ENCODE results near the gene TNIK. TPM values are rescaled to one million over a fixed set of nuclear protein-coding genes. Genes with fewer than 3 reads are reported as not detected.
A peak's percentile ranks its signal among the peaks of the same experiment; 100 is the strongest.
"Not testable (repeated sequence)": the region's sequence is repeated elsewhere in the genome, so short reads cannot be mapped to it uniquely, and the experiment has no call there.

TNIK gene
- total RNA-seq, 1 experiment from 2014 or later = 8.7 TPM

DNA sequence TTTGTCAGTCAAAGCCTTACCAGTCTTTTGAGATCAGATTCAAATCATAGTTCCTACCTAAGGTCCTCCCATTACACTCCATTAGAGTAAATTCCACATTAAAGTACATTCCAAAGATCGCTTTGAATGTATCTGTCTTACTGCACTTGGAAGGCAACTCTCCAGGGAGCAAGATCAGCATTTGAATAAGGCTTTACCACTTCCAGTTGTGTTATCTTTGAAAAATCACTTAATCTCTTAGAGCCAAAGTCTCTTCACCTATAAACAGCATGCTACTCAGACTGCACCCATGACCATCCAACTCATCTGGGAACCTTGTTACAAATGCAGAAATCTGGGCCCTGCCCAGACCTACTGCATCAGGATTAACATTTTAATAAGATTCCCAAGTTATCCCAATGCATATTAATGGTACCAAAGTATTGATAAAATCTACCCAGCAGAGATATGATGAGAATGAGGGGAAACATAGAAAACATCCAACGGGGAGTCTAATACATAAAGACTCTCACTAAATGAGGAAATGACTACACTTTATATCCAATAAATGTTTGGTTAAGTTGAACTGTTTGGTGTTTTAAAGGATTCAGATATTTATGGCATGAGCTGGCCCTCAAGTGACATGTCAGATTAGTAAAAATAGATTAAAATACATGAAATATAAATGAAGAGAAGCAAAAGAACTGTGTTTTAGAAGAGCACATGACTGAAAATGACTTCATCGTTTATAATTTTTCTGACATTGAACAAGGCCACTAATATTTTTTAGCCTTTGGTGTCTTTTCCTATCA lies 75.9 kb downstream of the TNIK start:
- DNase-seq (ENCODE audit: low read depth) = no peak

DNA sequence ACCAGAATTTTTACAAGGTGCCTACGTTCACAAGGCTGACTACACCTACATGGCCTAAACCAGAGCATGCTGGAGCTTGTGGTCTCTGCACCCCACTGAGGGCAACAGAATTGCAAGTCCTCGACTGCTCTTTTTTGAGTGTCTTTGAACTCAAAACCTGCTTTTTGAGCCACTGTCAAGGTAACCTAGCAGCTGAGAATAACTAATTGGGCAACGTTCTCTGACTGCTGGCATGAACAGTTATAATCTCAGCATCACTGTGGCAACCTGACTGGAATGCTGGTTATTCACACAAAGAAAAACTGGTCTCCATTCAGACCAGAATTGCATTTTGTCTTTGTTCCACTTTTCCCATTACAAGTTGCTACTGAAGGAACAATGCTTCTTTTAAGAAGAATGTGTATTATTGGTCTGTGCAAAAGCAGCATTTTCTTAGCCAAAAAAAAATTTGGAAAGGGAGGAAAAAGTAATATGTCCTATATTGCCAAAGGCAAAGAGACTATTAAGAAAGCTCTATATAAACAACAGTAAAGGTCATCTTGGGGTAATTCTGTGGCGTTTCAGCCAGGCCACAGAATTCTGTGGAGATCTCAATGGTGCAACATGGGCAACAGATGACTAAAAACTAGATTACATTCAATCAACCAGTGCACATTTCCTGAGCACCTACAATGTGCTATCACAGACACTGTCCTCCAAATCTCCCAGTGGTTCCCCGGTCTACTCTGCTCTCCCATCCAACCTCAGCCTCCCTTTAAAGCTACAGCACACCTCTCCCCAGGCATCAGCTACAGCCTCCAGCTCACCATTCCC lies 76.8 kb downstream of the TNIK start:
- DNase-seq (ENCODE audit: low read depth) = no peak

DNA sequence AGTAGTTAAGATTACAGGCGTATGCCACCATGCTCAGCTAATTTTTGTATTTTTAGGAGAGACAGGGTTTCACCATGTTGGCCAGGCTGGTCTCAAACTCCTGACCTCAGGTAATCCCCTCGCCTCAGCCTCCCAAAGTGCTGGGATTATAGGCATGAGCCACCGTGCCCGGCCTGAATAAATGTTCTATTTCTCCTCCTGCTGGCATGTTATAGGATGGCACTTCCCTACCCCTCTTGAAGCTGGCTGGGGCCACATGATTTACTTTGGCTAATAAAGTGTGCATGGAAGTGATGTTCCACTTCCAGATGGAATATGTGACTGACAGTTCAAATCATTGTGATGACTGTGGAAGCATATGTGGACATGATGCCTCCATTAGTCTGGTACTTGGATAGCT lies 77.9 kb downstream of the TNIK start:
- not testable (repeated sequence) for DNase-seq (ENCODE audit: low read depth)

DNA sequence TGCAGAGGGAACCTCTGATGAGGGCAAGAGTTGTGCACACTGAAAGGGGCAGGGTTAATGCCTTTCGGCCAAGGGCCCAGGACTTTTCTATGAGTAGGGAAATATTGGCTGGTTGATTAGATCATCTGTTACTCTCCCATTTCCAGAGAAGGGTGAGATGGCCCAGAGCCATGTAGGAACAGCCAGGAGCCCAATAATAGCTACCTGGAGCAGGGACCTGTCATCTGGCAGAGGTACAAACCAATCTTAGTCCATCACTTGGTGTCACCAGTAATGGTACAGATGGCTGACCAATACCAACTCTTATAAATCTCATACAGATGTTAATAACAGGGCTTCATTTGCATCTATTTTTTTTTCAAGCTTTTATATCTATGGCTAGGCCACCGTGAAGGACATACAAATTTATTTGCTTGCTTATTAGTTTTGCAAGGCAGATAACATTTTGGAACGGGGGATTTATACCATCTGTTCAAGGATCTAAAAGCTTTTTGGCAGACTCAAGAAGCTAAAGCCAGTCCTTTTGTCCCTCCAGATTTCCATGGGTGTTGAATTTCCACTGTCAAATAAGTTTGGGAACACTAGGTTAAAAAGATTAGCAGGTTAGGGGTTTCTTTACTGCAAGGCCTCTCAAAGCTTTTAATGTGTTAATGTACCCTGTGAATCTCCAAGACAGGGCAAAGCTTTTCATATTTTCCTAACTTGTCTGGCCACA lies 79.3 kb downstream of the TNIK start:
- no peak for DNase-seq (ENCODE audit: low read depth)

DNA sequence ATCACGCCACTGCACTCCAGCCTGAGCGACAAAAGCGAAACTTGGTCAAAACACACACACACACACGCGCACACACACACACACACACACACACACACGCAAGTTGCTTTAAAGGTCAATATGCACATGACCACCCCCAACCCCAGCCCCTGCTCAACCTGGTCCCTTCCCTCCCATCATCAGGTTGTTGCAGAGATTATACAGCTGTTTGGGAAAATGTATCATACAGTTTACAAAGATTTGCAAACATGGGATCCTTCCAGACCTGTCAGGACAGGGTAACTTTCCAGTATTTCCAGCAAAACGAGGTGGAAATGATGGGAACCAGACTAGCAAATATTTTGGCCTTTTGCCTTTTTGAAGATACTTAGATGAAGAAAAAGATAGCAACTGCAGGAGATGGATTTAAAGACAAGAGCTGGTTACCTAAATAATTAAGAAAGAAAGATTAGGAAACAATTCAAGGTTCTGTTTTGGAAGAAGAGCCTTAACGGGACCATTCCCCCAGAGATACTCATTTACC lies 80.2 kb downstream of the TNIK start:
- no peak for DNase-seq (ENCODE audit: low read depth)

DNA sequence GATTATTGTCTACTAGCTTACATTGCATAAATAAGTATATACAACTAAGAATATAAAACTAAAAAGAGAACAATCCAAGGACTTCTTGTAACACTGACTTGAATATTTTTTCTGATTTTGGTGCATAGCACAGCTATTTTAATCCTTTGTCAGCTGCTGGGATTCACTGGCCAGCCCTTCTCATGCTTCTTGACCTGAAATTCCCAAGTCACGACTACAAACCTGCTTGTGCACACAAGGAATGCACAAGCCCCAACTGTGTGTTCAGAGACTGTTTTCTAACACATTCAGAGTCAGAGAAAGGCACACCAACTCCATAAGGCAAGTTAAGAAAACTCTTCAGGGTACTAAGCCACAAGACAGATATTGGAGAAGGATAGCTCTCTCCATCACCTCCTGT lies 80.9 kb downstream of the TNIK start:
- DNase-seq (ENCODE audit: low read depth) = no peak

DNA sequence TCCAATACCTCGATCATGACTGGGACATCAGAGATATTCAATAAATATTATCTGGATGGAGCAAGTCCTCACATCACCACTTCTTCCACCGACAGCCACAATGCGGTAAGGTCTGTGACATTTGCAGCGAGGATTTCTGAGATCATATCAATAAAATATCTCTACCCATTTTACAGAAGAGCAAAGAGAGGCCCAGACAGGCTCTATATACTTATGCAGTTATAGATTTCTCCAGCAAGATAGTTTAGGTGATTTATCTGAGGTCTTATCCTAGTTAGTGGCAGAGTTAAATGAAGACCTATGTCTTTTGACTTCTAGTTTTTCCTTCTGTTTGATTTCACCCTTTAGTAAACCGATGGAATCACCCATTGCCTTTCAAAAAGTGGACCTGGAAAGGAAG lies 81.6 kb downstream of the TNIK start:
- no peak for DNase-seq (ENCODE audit: low read depth)

DNA sequence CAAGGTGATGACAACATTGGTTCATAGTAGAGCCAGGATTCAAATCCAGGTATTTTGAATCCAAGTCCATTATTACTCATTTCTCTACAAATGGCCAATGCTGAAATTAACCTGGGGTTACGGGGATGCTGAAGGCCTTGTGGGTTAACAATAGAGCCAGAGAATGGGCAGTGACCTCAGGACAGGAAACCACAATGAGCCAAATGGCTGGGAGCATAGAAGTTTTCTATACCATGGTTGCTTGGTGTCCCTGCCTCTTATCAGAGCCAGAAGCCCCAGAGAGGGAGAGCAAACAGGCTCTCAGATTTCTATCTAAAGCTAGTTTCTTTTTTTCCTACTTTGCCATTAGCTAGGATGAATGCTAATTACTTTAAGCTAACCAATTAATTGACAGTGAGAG lies 82.3 kb downstream of the TNIK start:
- no peak for DNase-seq (ENCODE audit: low read depth)

DNA sequence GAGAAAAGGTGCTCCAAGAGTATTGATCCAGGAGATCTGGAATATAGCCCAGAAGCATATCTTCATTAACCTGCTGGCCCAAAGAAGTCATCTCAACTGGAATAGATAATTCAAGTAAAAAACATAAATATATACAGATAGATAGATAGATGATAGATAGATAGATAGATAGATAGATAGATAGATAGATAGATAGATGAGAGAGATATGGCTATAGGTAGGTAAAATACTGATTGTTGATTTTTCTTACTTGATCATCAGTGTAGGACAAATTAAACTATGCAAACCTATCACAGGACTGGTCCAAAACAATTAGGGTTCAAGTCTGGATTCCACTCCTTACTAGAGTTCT lies 83.6 kb downstream of the TNIK start:
- DNase-seq (ENCODE audit: low read depth) = no peak

DNA sequence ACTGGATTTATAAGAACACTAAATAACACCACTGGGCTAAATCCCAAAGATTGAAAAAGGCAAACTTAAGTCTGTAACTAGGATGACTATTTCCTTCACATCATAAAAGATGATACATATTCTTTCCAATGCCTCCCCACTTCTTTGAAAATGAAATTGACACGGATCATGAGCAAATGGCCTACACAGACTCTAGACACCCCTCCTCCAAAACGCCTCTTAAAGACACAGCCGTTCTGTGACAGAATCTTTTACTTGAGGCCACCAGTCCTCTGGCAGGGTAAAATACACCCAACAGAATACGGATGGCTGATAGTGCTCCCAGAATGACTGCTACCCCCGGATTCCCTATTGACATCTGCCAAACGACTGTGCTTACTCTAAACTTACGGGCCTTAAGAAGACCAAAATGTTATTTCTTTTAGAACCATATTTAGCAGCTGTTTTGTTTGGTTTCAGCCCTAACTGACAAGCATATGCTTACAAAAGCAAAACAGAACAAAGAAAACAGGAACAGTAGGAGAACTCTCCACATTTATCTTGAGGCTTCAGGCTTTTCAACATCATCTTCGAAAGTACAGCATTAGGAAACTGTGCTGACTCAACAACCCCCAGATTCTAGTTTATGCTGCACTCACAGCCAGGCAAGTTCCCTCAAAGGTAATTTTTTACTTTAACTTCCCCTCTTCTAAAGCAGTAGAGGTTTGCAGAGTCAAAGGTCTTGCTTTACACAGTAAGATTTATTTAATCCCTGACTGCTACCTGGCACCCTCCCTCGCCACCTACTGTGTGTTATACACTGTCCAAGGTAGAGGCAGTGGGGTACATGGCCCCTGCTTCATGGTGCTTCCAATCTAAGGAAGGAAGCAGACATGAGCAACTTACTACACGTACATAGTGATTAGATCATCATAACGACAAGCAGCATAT lies 84.3 kb downstream of the TNIK start:
- DNase-seq (ENCODE audit: low read depth) = no peak

DNA sequence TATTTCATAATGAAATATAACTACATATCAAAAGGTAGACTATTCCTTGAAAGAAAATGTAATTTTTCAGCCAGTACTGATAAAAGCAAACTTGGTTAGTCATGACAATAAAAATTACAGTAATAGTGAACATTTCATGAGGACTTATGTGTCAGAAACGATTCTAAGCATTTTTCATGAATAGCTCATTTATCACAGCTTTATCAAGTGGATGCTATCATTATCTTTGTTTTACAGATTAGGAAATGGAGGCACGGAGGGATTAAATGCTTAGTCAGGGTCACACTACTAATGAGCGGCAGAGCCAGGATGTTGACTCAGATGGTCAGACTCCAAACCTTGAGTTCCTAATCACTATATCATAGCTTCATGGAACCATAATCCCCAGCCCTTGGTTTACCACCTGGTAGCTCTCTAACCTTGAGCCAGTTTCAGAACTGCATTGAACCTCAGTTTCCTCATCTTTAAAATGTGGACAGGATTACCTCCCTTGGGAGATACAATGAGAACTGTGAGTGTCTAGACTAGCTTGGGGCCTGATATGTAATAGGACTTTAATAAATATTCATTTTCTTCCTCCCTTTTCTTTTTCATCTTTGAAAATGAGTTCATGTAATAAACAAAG lies 85.4 kb downstream of the TNIK start:
- peak; percentile 72 for DNase-seq (ENCODE audit: low read depth)

DNA sequence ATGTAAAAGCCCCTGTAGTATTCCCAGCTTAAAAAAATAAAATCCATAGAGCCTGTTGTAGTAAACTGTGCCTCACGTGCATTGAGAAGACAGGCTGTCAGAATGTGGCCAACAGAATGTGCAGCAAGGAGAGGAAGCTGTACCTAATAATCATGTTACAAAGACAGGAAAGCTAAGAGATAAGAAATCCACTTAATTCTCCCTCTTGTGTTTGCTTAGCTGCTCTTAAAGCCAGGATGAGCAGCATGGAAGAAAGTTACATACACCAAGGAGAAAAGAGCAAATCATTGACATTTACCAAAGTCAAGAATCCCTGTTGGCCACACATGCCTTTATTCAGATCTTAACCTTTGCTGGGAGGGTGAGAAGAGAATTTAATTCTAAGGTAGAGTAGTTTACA lies 85.9 kb downstream of the TNIK start:
- no peak for DNase-seq (ENCODE audit: low read depth)

DNA sequence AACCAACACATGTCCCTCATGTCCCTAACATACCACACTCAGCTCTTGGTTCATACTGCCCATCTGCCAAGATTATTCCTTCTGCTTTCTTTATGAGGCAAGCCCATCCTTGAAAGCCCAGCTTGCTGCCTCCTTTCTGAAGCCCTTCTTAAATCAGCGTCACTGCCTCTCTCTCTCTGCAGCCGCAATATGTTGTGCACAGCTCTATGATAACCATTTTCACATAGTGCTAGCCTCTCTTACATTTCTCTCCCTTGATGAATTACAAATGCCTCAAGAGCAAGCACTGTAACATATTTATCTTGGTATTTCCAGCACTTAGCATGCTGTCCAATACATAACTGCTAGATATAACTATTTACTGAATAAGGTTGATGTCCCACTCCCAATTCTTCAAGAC lies 86.5 kb downstream of the TNIK start:
- DNase-seq (ENCODE audit: low read depth) = no peak

DNA sequence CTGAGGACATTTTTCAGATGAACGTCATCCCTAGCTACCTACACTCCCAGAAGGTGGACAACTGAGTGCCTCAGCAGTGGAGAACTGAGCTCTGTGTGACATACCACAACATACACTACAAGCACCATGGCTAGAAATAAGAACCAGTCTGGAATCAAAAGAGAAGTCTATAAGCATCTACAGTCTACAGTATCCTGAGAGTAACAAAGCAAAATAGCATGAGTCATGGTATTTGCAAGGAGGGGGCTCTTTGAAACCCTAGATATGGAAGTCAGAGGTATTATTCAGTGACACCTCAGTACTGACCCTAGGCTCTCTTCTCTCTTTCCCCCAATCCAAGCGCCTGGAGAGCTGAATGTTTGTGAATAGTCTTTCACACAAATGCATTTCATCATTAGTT lies 87.5 kb downstream of the TNIK start:
- DNase-seq (ENCODE audit: low read depth) = no peak

DNA sequence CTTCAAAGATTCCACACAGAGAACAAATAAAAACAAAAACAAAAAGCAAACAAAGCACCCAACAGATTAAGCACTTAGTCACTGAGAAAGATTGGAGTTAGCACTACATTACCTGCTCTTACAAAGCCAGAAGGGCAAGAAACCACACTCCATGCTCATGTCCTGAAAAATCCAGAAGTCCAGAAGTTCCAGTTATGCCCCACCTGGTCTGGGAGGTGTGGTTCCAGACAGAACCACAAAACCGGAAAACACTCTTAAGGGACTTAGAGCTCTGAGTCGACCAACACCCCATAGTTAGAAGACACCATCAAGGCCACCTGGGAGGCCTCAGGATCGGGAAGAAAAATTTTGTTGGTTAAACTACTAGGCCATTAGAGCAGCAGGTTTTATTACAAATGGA lies 88.9 kb downstream of the TNIK start:
- no peak for DNase-seq (ENCODE audit: low read depth)

DNA sequence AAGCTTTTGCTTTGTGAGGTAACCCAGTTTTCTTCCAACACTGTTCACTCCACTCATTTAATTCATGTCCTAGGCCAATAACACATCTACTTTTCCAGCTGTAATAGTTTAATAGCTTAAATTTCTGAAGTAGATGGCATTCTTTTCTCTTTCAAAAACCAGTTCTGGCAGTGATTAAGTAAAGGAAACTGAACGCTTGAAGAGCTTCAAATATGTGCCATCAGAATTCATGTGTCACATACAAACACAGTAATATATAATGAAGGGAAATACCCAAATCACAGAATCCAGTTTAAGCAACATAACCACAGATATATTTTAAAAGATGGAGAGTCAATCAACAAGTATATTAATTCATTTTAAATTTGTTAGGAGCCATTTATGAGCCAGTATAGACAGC lies 91.0 kb downstream of the TNIK start:
- no peak for DNase-seq (ENCODE audit: low read depth)

DNA sequence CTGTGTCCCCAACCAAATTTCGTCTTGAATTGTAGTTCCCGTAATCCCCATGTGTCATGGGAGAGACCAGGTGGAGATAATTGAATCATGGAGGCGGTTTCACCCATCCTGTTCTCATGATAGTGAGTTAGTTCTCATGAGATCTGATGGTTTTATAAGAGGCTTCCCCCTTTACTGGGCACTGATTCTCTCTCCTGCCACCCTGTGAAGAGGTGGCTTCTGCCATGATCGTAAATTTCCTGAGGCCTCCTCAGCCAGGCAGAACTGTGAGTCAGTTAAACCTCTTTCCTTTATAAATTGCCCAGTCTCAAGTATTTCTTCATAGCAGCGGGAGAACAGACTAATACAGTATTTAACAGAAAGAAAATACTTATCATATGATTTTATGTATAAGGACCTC lies 93.5 kb downstream of the TNIK start:
- DNase-seq (ENCODE audit: low read depth) = not testable (repeated sequence)

DNA sequence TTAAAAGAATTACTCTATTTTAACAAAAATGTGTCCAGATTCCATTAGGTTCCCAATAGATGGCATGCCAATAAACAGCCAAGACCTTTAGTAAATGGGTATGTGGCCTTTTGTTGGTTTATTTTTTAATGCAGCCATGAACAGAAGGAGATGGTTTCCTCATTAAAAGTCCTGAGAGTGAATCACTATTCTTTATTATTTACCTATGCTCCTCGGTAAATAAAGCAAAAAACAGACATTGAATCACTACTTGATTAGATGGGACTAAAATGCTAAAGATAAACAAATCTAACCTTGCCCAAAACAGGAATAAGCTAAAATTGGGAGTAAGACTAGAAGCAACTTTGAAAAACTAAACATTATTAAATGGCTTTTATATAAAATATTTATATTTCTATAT lies 94.2 kb downstream of the TNIK start:
- DNase-seq (ENCODE audit: low read depth) = no peak

DNA sequence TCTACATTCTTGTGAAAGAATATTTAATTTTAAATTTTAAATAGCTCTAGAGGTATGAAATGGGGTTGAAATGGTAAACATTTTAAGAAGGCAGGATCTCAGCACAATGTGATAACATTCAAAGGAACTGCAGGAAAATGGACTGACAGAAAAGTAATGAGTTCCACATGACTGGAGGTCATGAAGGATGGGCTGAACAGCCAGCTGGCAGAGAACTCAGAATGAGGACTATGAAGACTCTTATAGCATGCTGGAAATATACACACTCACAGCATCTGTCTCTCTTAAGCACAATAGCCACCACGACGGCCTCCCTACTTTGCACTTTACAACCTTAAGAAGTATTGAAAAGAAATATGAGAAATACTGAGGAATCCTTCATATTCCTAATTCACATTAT lies 94.7 kb downstream of the TNIK start:
- DNase-seq (ENCODE audit: low read depth) = no peak

DNA sequence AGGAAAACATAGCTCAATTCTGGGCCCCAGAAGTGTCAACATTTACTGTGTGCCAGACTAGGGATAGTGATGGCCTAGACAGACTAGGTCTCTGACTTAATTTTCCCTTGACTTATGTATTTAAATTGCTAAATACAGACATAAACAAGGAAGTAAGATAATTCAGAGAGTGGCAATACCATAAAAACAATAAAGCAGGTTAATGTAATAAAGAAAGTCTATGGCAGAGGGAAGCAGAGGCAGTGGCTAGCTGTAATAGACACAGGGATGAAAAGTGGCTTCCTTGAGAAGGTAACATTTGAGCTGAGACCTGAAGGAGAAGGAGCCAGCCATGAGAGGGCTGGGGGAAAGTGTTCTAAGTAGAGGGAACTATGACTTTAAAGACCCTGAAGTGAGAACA lies 95.7 kb downstream of the TNIK start:
- DNase-seq (ENCODE audit: low read depth) = no peak

DNA sequence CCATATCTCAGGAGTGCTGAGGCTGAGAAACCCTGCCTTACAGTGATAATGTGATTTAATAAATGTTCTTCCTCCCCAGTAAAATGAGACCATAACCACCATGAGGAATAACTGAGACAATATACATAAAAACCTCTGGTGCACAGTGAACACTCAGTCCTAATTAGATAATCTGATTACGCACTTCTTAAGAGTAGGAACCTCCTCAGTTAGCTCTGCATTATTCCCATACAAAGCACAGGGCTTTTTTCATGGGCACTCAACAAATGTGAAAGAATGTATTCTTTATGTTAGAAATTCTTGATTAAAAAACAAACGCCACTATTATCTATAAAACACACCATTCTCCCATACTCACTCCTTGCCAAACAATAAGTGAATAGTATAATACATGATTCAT lies 97.0 kb downstream of the TNIK start:
- DNase-seq (ENCODE audit: low read depth) = no peak

All from Daoy (cell line).